Muscle of leg (tissue), 11 donors: ENCODE measurements around the gene AMMECR1. TPM values are rescaled to one million over a fixed set of nuclear protein-coding genes. Genes with fewer than 3 reads are reported as not detected.

Experiments used
- DNase-seq: peaks from one replicate; pipeline ENCODE4 v3.0.0; 2013
- H3K27ac ChIP-seq: one replicate; pipeline ENCODE4 v1.5.1; 2013; ENCODE audit warnings: mild to moderate bottlenecking, low read length, control low read depth
- H3K27me3 ChIP-seq: one replicate; pipeline ENCODE4 v1.6.1; 2013; ENCODE audit warnings: low read length; ENCODE audit not compliant: control insufficient read depth, insufficient read depth
- H3K36me3 ChIP-seq: one replicate; pipeline ENCODE4 v1.6.1; 2013; ENCODE audit warnings: low read length; ENCODE audit not compliant: control insufficient read depth, insufficient read depth
- H3K4me1 ChIP-seq: one replicate; pipeline ENCODE4 v1.6.1; 2013; ENCODE audit warnings: low read length; ENCODE audit not compliant: control insufficient read depth, insufficient read depth
- H3K4me3 ChIP-seq: one replicate; pipeline ENCODE4 v1.5.1; 2013; ENCODE audit warnings: low read length, control low read depth
- H3K9me3 ChIP-seq: replicated peaks from 2 replicates; pipeline ENCODE4 v1.6.1; 2013; ENCODE audit warnings: low read depth, low read length; ENCODE audit not compliant: control insufficient read depth
- WGBS: methylation state at CpG from one replicate; pipeline ENCODE4 v1.1.5; 2013; ENCODE audit warnings: missing lambda C conversion rate; ENCODE audit not compliant: insufficient coverage; 5-methylcytosine and 5-hydroxymethylcytosine counted together
- polyA plus RNA-seq, 8 donors: library from polyadenylated mRNA; unstranded; fragments of 120-200 nt; gene quantifications; one replicate each; pipeline versions ENCODE4 v1.2.1 to v1.2.3, GENCODE V29; 2013; ENCODE audit warnings: inconsistent platforms in 1 of 8, low replicate concordance in 1 of 8; ENCODE audit not compliant: insufficient read length in 8 of 8, insufficient read depth in 1 of 8
- total RNA-seq: library from RNA; stranded (reverse); fragments of 120-200 nt; gene quantifications from one replicate; pipeline ENCODE4 v1.2.4, GENCODE V29; 2013

AMMECR1 gene
- total and polyA plus RNA-seq, 9 donors, result 7.1 to 10.3 (median 8.0) TPM

GRCh38 chrX:110219920-110220319 lies 98.0 kb downstream of the AMMECR1 start:
- WGBS, result no CpG with 5 or more reads among the region's 1 CpG
- no peak for DNase-seq
- H3K4me1 ChIP-seq, result no peaks in the 10 kb centered on the region
- H3K27me3 ChIP-seq, result peaks cover 2% of the 10 kb centered on the region
- no peak overlapping the region for H3K4me3 ChIP-seq
- no peaks in the 10 kb centered on the region for H3K9me3 ChIP-seq
- H3K27ac ChIP-seq, result no peak overlapping the region
- no peaks in the 10 kb centered on the region for H3K36me3 ChIP-seq

- no peaks in the 10 kb centered on the region for H3K9me3 ChIP-seq
- no CpG with 5 or more reads among the region's 2 CpGs for whole genome bisulfite sequencing
- peaks cover 2% of the 10 kb centered on the region for H3K27me3 ChIP-seq
- no peak overlapping the region for H3K4me3 ChIP-seq
- no peak for DNase-seq
- no peaks in the 10 kb centered on the region for H3K4me1 ChIP-seq
- no peaks in the 10 kb centered on the region for H3K36me3 ChIP-seq
- H3K27ac ChIP-seq, result no peak overlapping the region
Measured at GRCh38 chrX:110218591-110218990, 99.3 kb downstream of the AMMECR1 start.

- no peak for DNase-seq
- Histone ChIP-seq H3K9me3 (no peaks in the 10 kb centered on the region), H3K4me3 (no peak overlapping the region), H3K27me3 (peaks cover 2% of the 10 kb centered on the region), H3K27ac (no peak overlapping the region), H3K36me3 (no peaks in the 10 kb centered on the region), H3K4me1 (no peaks in the 10 kb centered on the region)
- no CpG with 5 or more reads among the region's 4 CpGs for WGBS
Measured at GRCh38 chrX:110216027-110216426, 101.9 kb downstream of the AMMECR1 start.

GRCh38 chrX:110215411-110215810 lies 102.5 kb downstream of the AMMECR1 start:
- Histone ChIP-seq H3K4me3 (no peak overlapping the region), H3K36me3 (no peaks in the 10 kb centered on the region), H3K27ac (no peak overlapping the region), H3K27me3 (peaks cover 2% of the 10 kb centered on the region), H3K4me1 (no peaks in the 10 kb centered on the region), H3K9me3 (no peaks in the 10 kb centered on the region)
- DNase-seq, result no peak
- WGBS, result no CpG with 5 or more reads among the region's 1 CpG

GRCh38 chrX:110214684-110215083 lies 103.2 kb downstream of the AMMECR1 start:
- Histone ChIP-seq H3K27me3 (peaks cover 5% of the 10 kb centered on the region), H3K27ac (no peak overlapping the region), H3K9me3 (no peaks in the 10 kb centered on the region), H3K4me3 (no peak overlapping the region), H3K4me1 (no peaks in the 10 kb centered on the region), H3K36me3 (no peaks in the 10 kb centered on the region)
- DNase-seq, result no peak
- WGBS, result no CpG with 5 or more reads among the region's 1 CpG

- no CpG with 5 or more reads among the region's 1 CpG for WGBS
- no peaks in the 10 kb centered on the region for H3K4me1 ChIP-seq
- no peaks in the 10 kb centered on the region for H3K9me3 ChIP-seq
- H3K36me3 ChIP-seq, result no peaks in the 10 kb centered on the region
- peaks cover 6% of the 10 kb centered on the region for H3K27me3 ChIP-seq
- H3K4me3 ChIP-seq, result no peak overlapping the region
- DNase-seq, result no peak
- H3K27ac ChIP-seq, result no peak overlapping the region
Measured at GRCh38 chrX:110213183-110213582, 104.7 kb downstream of the AMMECR1 start.

GRCh38 chrX:110212299-110212698 lies 105.6 kb downstream of the AMMECR1 start:
- no peak for DNase-seq
- Histone ChIP-seq H3K4me1 (no peaks in the 10 kb centered on the region), H3K9me3 (no peaks in the 10 kb centered on the region), H3K27ac (no peak overlapping the region), H3K27me3 (peaks cover 6% of the 10 kb centered on the region), H3K36me3 (no peaks in the 10 kb centered on the region), H3K4me3 (no peak overlapping the region)
- WGBS, result 79% methylated on average over 2 of the region's 3 CpGs

- H3K4me1 ChIP-seq, result no peaks in the 10 kb centered on the region
- peaks cover 6% of the 10 kb centered on the region for H3K27me3 ChIP-seq
- WGBS, result 60% methylated on average over 1 of the region's 1 CpG
- H3K27ac ChIP-seq, result no peak overlapping the region
- no peaks in the 10 kb centered on the region for H3K9me3 ChIP-seq
- no peak for DNase-seq
- H3K36me3 ChIP-seq, result no peaks in the 10 kb centered on the region
- H3K4me3 ChIP-seq, result no peak overlapping the region
Measured at GRCh38 chrX:110211340-110211739, 106.5 kb downstream of the AMMECR1 start.

GRCh38 chrX:110210417-110211139 lies 107.3 kb downstream of the AMMECR1 start:
- Histone ChIP-seq H3K4me1 (no peaks in the 10 kb centered on the region), H3K9me3 (no peaks in the 10 kb centered on the region), H3K36me3 (no peaks in the 10 kb centered on the region), H3K27ac (no peak overlapping the region), H3K4me3 (no peak overlapping the region), H3K27me3 (peaks cover 8% of the 10 kb centered on the region)
- 13% methylated on average over 2 of the region's 5 CpGs for WGBS
- no peak for DNase-seq

- Histone ChIP-seq H3K27me3 (peaks cover 8% of the 10 kb centered on the region), H3K4me3 (no peak overlapping the region), H3K4me1 (no peaks in the 10 kb centered on the region), H3K9me3 (no peaks in the 10 kb centered on the region), H3K27ac (no peak overlapping the region), H3K36me3 (no peaks in the 10 kb centered on the region)
- no peak for DNase-seq
- no CpG with 5 or more reads among the region's 2 CpGs for WGBS
Measured at GRCh38 chrX:110208092-110208491, 109.8 kb downstream of the AMMECR1 start.

- Histone ChIP-seq H3K36me3 (no peaks in the 10 kb centered on the region), H3K9me3 (no peaks in the 10 kb centered on the region), H3K27me3 (peaks cover 6% of the 10 kb centered on the region), H3K27ac (no peak overlapping the region), H3K4me1 (no peaks in the 10 kb centered on the region), H3K4me3 (no peak overlapping the region)
- no peak for DNase-seq
Measured at GRCh38 chrX:110204986-110205385, 112.9 kb downstream of the AMMECR1 start.
